ENCODE data around the gene RUNX3. TPM values are rescaled to one million over a fixed set of nuclear protein-coding genes. Genes with fewer than 3 reads are reported as not detected.

RUNX3 gene
- total RNA-seq, 1 experiment from 2014 or later: 0.33 TPM

DNA sequence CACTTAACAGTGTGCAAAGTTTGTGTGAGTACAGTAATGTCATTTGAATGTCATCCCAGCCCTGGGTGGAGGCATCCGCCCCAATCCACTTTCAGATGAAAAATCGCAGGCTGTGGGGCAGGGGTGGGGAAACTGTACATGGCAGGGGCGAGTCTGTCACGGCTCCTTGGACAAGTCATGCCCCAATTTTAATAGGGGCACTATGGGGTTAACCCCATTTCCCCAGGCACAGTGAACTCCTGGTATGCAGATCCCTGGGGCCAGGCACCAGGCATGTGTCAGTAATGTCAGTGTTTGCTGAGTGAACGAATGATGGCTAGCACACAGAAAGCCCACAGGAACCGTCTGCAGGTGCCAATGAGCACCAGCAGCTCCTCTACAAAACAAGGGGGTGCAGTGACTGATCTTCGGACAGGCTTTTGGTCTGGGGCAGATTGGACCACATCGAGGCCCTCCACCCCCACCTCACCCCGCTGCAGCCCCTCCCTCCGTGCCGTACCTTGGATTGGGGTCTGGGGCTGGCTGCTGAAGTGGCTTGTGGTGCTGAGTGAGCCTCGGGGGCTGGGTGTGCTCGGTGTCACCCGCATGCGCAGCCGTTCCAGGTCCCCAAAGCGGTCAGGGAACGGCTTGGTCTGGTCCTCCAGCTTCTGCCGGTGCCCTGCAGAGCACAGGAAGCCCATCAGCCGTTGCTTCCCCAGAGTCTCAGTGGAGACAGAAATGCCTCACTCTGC is 23.2 kb downstream of the RUNX3 start:
- no CpG with 5 or more reads among the region's 20 CpGs for WGBS (ENCODE audit: extremely low coverage, insufficient read length, low lambda C conversion rate)
- Histone ChIP-seq H4K20me1 (ENCODE audit: control insufficient read depth, insufficient read depth, insufficient read length) (no peaks in the 10 kb centered on the region), H3K9ac (ENCODE audit: extremely low read depth, insufficient read length, low read length) (no peak overlapping the region), H4K91ac (ENCODE audit: insufficient read length, low read depth, low read length) (no peak overlapping the region), H3K79me1 (ENCODE audit: insufficient read depth, low read depth, low read length, poor library complexity, severe bottlenecking) (no peaks in the 10 kb centered on the region), H3K4me1 (ENCODE audit: insufficient read depth, low read length) (no peaks in the 10 kb centered on the region), H2BK12ac (ENCODE audit: insufficient read length, low read depth, low read length) (no peak overlapping the region), H3K79me2 (ENCODE audit: insufficient read depth, low read length) (no peaks in the 10 kb centered on the region), H3T11ph (ENCODE audit: low read length) (no peak overlapping the region), H4K5ac (ENCODE audit: insufficient read length, low read depth, low read length) (no peak overlapping the region), H3K18ac (ENCODE audit: insufficient read length, low read depth, low read length) (no peak overlapping the region), H3K23ac (ENCODE audit: insufficient read length, low read depth, low read length) (no peak overlapping the region), H3K23me2 (ENCODE audit: insufficient read length, low read depth, low read length, poor library complexity, severe bottlenecking) (no peaks in the 10 kb centered on the region), H3K14ac (ENCODE audit: insufficient read depth, low read length) (no peak overlapping the region), H3K4ac (ENCODE audit: low read depth, low read length) (no peak overlapping the region), H2BK15ac (ENCODE audit: low read depth, low read length) (no peak overlapping the region), H3K27me3 (ENCODE audit: insufficient read depth, low read length) (no peaks in the 10 kb centered on the region), H2BK5ac (ENCODE audit: insufficient read length, low read length) (no peak overlapping the region), H2AK5ac (ENCODE audit: insufficient read length, low read length) (no peak overlapping the region), H3K4me2 (ENCODE audit: insufficient read depth, insufficient read length, low read length) (no peak overlapping the region), H3K27ac (ENCODE audit: insufficient read length, low read depth, low read length) (no peak overlapping the region), H4K8ac (replicated peaks; ENCODE audit: insufficient read length, low read depth, low read length) (no peak overlapping the region), H2AFZ (ENCODE audit: low read length) (no peak overlapping the region), H3K56ac (ENCODE audit: insufficient read length, low read depth, low read length) (no peak overlapping the region), H2BK120ac (ENCODE audit: low read depth, low read length, poor library complexity, severe bottlenecking) (no peak overlapping the region), H2BK20ac (ENCODE audit: low read depth, low read length, poor library complexity, severe bottlenecking) (no peak overlapping the region), H3K9me3 (ENCODE audit: control insufficient read depth, low read depth, low read length) (no peaks in the 10 kb centered on the region)
- Mint-ChIP-seq H3K9me3 (peaks cover 0 to 8% of the 10 kb centered on the region in 2 experiments; a peak in 1 of 5 replicates), H3K27ac (no peak overlapping the region), H3K4me1 (peaks cover 5 to 8% of the 10 kb centered on the region in 2 experiments; a peak in 3 of 4 replicates), H3K36me3 (ENCODE audit: insufficient read depth in 1 of 3, low read depth in 3 of 3) (peaks cover 0 to 5% (median 0%) of the 10 kb centered on the region in 3 experiments; a peak in 3 of 7 replicates), H3K4me3 (no peak overlapping the region), H3K27me3 (ENCODE audit: low read depth) (peaks cover 3% of the 10 kb centered on the region)
- peak; percentile 21 for DNase-seq
- no peak for TF ChIP-seq CTCF (conservative IDR thresholded peaks at IDR 0.05)

Data from H9 (cell line).